ENCODE results near the gene UBTD2.
"Not testable (repeated sequence)": the region's sequence is repeated elsewhere in the genome, so short reads cannot be mapped to it uniquely, and the experiment has no call there.

UBTD2 gene

DNA sequence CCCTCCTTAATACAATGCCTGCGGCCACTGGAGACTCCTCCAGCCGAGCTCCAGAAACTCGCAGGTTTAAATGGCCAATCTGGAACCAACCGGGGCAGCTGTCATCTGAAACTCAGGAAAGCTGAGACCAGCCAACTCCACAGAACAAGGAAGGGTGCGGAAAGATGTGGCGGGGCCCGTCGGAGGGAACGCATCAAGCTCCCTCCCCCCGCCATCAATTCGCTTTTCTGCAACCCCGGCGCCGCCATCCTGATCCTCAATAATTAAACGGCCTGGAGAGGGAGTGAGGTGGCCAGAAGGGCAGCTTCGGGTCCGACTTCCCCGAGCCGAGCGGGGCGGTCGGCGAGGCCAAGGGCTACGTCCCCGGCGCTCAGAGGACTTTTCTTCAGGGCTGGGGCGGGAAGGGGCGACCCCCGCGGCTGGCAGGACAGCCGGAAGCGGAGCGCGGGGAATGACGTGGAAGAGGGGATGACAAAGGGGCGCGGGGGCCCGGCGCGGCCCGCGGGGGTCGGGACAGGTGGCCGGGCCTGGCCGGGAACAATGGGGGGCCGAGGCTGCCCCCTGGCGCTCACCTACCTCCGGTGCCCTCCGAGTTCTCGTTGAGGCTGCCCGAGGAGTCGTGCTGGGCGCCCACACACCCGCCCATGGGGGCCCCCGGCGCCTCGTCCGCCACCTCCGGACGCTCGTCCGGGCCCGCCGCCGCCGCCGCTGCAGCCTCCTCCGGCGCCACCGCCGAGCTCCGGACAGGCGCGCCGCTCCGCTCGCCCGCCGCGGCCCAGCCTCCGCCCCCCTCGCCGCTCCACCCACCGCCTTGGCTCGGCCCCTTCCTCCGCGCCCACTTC lies at the start of gene UBTD2:
UBTD2 (minus strand) TSS at position 745 of the 842 bp plus-strand sequence; CDS start at position 646, 99 bp downstream.
- H3K36me3 ChIP-seq (replicated peaks; ENCODE audit: low read depth, low read length) = no peaks in the 10 kb centered on the region
- peaks cover 12% of the 10 kb centered on the region for H3K27me3 ChIP-seq (ENCODE audit: low read depth, low read length)
- TF ChIP-seq EZH2phosphoT487 (IDR thresholded peaks at IDR 0.05; ENCODE audit: low read depth) = no peak
- TF ChIP-seq CTCF (IDR thresholded peaks at IDR 0.05; ENCODE audit: low read depth, low read length) = peak; percentile 49
- H3K4me1 ChIP-seq (ENCODE audit: low read length) = peaks cover 21% of the 10 kb centered on the region
- 0 out of 2 replicates have a peak, but pooled peaks cover 14% of the 10 kb centered on the region for H4K20me1 ChIP-seq (ENCODE audit: insufficient read depth, low read length)
- peak within 1 kb of the TSS; percentile 88 for H3K4me3 ChIP-seq (ENCODE audit: low read length)
- no peaks in the 10 kb centered on the region for H3K9me3 ChIP-seq (ENCODE audit: insufficient read depth, low read length)
- peak within 1 kb of the TSS; percentile 84 for H2AFZ ChIP-seq (ENCODE audit: low read depth, low read length)
- H3K27ac ChIP-seq (ENCODE audit: low read length) = peak within 1 kb of the TSS; percentile 1; the same call in 1 of the 2 replicates
- peak within 1 kb of the TSS; percentile 77 for H3K9ac ChIP-seq (ENCODE audit: low read length)
- H3K4me2 ChIP-seq (ENCODE audit: low read length) = peak within 1 kb of the TSS; percentile 84
- peaks cover 48% of the 10 kb centered on the region for H3K79me2 ChIP-seq (ENCODE audit: low read length)

GRCh38 chr5:172326901-172327300 lies 43.3 kb upstream of the UBTD2 start:
- H3K27ac ChIP-seq (ENCODE audit: low read length); H3K9ac ChIP-seq (ENCODE audit: low read length); H3K79me2 ChIP-seq (ENCODE audit: low read length); H3K9me3 ChIP-seq (ENCODE audit: insufficient read depth, low read length); H3K4me1 ChIP-seq (ENCODE audit: low read length); H2AFZ ChIP-seq (ENCODE audit: low read depth, low read length); H3K4me2 ChIP-seq (ENCODE audit: low read length); H3K36me3 ChIP-seq (replicated peaks; ENCODE audit: low read depth, low read length); H4K20me1 ChIP-seq (ENCODE audit: insufficient read depth, low read length); H3K4me3 ChIP-seq (ENCODE audit: low read length); H3K27me3 ChIP-seq (ENCODE audit: low read depth, low read length): not testable (repeated sequence)

DNA sequence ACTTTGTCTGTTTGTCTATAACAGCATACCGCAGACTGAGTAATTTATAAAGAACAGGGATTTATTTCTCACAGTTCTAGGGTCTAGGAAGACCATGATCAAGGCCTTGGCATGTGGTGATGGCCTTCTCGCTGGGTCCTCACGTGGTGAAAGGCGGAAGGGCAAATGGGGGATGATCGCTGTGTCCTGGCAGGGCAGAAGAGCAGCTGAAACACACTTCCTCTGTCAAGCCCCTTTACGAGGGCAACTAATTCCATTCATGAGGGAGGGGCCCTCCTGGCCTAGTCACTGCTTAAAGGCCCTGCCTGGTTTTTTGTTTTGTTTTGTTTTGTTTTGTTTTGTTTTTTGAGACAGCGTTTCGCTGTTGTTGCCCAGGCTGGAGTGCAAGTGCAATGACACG lies 41.9 kb upstream of the UBTD2 start:
- Histone ChIP-seq H3K27ac (ENCODE audit: low read length) (no peak overlapping the region), H3K79me2 (ENCODE audit: low read length) (no peaks in the 10 kb centered on the region), H3K4me3 (ENCODE audit: low read length) (no peak overlapping the region), H3K4me1 (ENCODE audit: low read length) (peaks cover 3% of the 10 kb centered on the region; the same call in 1 of the 2 replicates), H3K9me3 (ENCODE audit: insufficient read depth, low read length) (no peaks in the 10 kb centered on the region), H3K4me2 (ENCODE audit: low read length) (no peak overlapping the region), H4K20me1 (ENCODE audit: insufficient read depth, low read length) (no peaks in the 10 kb centered on the region), H3K27me3 (ENCODE audit: low read depth, low read length) (no peaks in the 10 kb centered on the region; the same call in 1 of the 2 replicates), H3K36me3 (replicated peaks; ENCODE audit: low read depth, low read length) (no peaks in the 10 kb centered on the region), H3K9ac (ENCODE audit: low read length) (no peak overlapping the region), H2AFZ (ENCODE audit: low read depth, low read length) (no peak overlapping the region)
- TF ChIP-seq EZH2phosphoT487 (IDR thresholded peaks at IDR 0.05; ENCODE audit: low read depth) = no peak
- no peak for TF ChIP-seq CTCF (IDR thresholded peaks at IDR 0.05; ENCODE audit: low read depth, low read length)

DNA sequence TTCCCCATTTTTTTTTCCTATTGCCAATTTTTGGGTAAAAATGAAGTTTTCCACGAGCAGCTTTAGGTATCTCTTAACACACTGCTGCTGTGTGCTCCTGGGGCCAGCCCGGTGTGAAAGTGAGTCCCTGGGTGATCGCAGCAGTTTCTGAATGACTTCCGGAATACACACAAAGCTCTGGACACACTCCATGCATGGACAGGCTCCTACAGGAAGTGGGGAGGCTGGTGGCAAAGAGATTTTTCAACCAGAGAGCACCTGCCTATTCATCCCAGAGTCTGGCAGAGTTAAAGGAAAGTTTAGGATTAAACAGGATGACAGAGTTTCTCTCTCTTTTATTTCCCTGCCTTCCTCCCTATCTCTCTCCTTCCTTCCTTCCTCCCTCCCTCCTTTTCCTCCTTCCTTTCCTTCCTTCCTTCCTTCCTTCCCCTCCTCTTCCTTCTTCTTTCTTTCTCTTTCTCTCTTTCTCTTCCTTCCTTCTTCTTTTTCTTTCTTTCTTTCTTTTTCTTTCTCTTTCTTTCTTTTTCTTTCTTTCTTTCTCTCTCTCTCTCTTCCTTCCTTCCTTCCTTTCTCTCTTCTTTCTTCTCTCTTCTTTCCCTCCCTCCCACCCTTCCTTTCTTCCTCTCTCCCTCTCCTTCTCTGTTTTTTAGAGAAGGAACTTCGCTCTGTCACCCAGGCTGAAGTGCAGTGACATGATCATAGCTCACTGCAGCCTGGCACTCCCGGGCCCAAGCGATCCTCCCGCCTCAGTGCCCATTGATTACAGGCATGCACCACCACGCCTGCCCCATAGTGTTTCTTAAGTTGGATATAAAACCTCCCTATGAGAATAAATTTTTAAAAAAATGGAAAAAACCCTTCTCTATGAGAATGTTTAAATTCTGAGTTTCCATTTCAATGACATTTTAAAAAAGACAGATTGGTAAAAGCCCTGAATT lies 38.7 kb upstream of the UBTD2 start:
- no peak overlapping the region for H3K4me2 ChIP-seq (ENCODE audit: low read length)
- peaks cover 3% of the 10 kb centered on the region; the same call in 1 of the 2 replicates for H3K4me1 ChIP-seq (ENCODE audit: low read length)
- H3K4me3 ChIP-seq (ENCODE audit: low read length) = no peak overlapping the region
- no peak overlapping the region for H3K27ac ChIP-seq (ENCODE audit: low read length)
- no peak for TF ChIP-seq EZH2phosphoT487 (IDR thresholded peaks at IDR 0.05; ENCODE audit: low read depth)
- TF ChIP-seq CTCF (IDR thresholded peaks at IDR 0.05; ENCODE audit: low read depth, low read length) = no peak
- no peaks in the 10 kb centered on the region for H3K36me3 ChIP-seq (replicated peaks; ENCODE audit: low read depth, low read length)
- H2AFZ ChIP-seq (ENCODE audit: low read depth, low read length) = no peak overlapping the region
- no peaks in the 10 kb centered on the region for H4K20me1 ChIP-seq (ENCODE audit: insufficient read depth, low read length)
- H3K79me2 ChIP-seq (ENCODE audit: low read length) = no peaks in the 10 kb centered on the region
- no peak overlapping the region for H3K9ac ChIP-seq (ENCODE audit: low read length)
- no peaks in the 10 kb centered on the region for H3K9me3 ChIP-seq (ENCODE audit: insufficient read depth, low read length)
- no peaks in the 10 kb centered on the region for H3K27me3 ChIP-seq (ENCODE audit: low read depth, low read length)
